CD4-positive, alpha-beta T cell treated with Interleukin-15 for 1 hour (primary cell): ENCODE results near the gene UFC1.

Source experiments
- DNase-seq: peaks from one replicate; pipeline ENCODE4 v3.0.0-alpha.2; 2020

The UFC1 gene

GRCh38 chr1:161172349-161172748 is 18.6 kb downstream of the UFC1 start:
- no peak for DNase-seq

GRCh38 chr1:161172776-161173376 is 19.1 kb downstream of the UFC1 start:
- DNase-seq: no peak

GRCh38 chr1:161173711-161174110 is 19.9 kb downstream of the UFC1 start:
- DNase-seq: no peak

GRCh38 chr1:161174911-161175310 is 21.1 kb downstream of the UFC1 start:
- DNase-seq: no peak

GRCh38 chr1:161175771-161176453 is 22.1 kb downstream of the UFC1 start:
- DNase-seq: no peak

GRCh38 chr1:161176468-161177111 is 22.8 kb downstream of the UFC1 start:
- DNase-seq: no peak

- peak; percentile 88 for DNase-seq
Observed at GRCh38 chr1:161177112-161177935, 23.5 kb downstream of the UFC1 start, which contains the start of gene B4GALT3. TSS of gene B4GALT3 (minus strand) at chr1:161177507. CDS start at chr1:161176060, 1,447 bp downstream.

- no peak for DNase-seq
Observed at GRCh38 chr1:161177936-161178244, 24.1 kb downstream of the UFC1 start.

GRCh38 chr1:161179698-161180097 is 25.9 kb downstream of the UFC1 start:
- no peak for DNase-seq

GRCh38 chr1:161180639-161181038 is 26.9 kb downstream of the UFC1 start:
- DNase-seq: no peak

GRCh38 chr1:161182214-161182613 is 28.4 kb downstream of the UFC1 start:
- peak; percentile 68 for DNase-seq

- peak; percentile 87 for DNase-seq
Observed at GRCh38 chr1:161185282-161185682, 31.5 kb downstream of the UFC1 start.

GRCh38 chr1:161185732-161186311 is 32.0 kb downstream of the UFC1 start:
- DNase-seq: peak; percentile 38

GRCh38 chr1:161187311-161187710 is 33.5 kb downstream of the UFC1 start:
- DNase-seq: no peak

GRCh38 chr1:161188381-161188780 is 34.6 kb downstream of the UFC1 start:
- DNase-seq: no peak

GRCh38 chr1:161189036-161189435 is 35.3 kb downstream of the UFC1 start:
- no peak for DNase-seq

- DNase-seq: no peak
Observed at GRCh38 chr1:161190962-161191521, 37.3 kb downstream of the UFC1 start.

- DNase-seq: no peak
Observed at GRCh38 chr1:161191971-161192370, 38.2 kb downstream of the UFC1 start.

- peak; percentile 76 for DNase-seq
Observed at GRCh38 chr1:161192476-161193465, 39.0 kb downstream of the UFC1 start.

GRCh38 chr1:161193561-161194235 is 39.9 kb downstream of the UFC1 start:
- DNase-seq: no peak

GRCh38 chr1:161195171-161195570 is 41.4 kb downstream of the UFC1 start:
- no peak for DNase-seq
